Esophagus muscularis mucosa (tissue), 4 donors: Measurements from ENCODE around the gene NTRK2.

Source experiments
- EP300 ChIP-seq: sonication (generic); formaldehyde crosslinking; IDR thresholded peaks from one replicate; pipeline ENCODE4 v1.6.1; 2017; ENCODE audit warnings: antibody characterized with exemption
- POLR2AphosphoS5 ChIP-seq, 2 donors: sonication (generic); formaldehyde crosslinking; IDR thresholded peaks; one replicate each; pipeline ENCODE4 v1.6.1; 2017; ENCODE audit warnings: antibody characterized with exemption in 2 of 2
- TF ChIP-seq, protein P1 (sequence below), 3 experiments: fragments of 200-600 bp in 2 of 3; fragments of 450-650 bp in 1 of 3; sonication (generic) in 2 of 3; IDR thresholded peaks; one replicate each; pipeline ENCODE4 v1.5.1; 2017 to 2019; ENCODE audit warnings: antibody characterized with exemption in 3 of 3, mild to moderate bottlenecking in 2 of 3, moderate library complexity in 1 of 3

GRCh38 chr9:84832453-84832852, 162.9 kb downstream of the NTRK2 start:
- TF ChIP-seq, protein P1, sequence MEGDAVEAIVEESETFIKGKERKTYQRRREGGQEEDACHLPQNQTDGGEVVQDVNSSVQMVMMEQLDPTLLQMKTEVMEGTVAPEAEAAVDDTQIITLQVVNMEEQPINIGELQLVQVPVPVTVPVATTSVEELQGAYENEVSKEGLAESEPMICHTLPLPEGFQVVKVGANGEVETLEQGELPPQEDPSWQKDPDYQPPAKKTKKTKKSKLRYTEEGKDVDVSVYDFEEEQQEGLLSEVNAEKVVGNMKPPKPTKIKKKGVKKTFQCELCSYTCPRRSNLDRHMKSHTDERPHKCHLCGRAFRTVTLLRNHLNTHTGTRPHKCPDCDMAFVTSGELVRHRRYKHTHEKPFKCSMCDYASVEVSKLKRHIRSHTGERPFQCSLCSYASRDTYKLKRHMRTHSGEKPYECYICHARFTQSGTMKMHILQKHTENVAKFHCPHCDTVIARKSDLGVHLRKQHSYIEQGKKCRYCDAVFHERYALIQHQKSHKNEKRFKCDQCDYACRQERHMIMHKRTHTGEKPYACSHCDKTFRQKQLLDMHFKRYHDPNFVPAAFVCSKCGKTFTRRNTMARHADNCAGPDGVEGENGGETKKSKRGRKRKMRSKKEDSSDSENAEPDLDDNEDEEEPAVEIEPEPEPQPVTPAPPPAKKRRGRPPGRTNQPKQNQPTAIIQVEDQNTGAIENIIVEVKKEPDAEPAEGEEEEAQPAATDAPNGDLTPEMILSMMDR (IDR thresholded peaks at IDR 0.05): no peak
- TF ChIP-seq POLR2AphosphoS5 (IDR thresholded peaks at IDR 0.05) (no peak), EP300 (no peak)
